Measurements from ENCODE around the gene FAM120B.

- TF ChIP-seq CTCF (IDR thresholded peaks at IDR 0.05; ENCODE audit: low read length) (no peak), EZH2 (IDR thresholded peaks at IDR 0.05; ENCODE audit: borderline replicate concordance, low read length) (no peak)
These were observed 8.8 kb upstream of the FAM120B start for GRCh38 chr6:170297576-170298330.
